ENCODE data around the gene UMODL1. TPM values are rescaled to one million over a fixed set of nuclear protein-coding genes. Genes with fewer than 3 reads are reported as not detected.

Gene UMODL1
- total RNA-seq, 1 experiment from 2014 or later, result 0.20 TPM

DNA sequence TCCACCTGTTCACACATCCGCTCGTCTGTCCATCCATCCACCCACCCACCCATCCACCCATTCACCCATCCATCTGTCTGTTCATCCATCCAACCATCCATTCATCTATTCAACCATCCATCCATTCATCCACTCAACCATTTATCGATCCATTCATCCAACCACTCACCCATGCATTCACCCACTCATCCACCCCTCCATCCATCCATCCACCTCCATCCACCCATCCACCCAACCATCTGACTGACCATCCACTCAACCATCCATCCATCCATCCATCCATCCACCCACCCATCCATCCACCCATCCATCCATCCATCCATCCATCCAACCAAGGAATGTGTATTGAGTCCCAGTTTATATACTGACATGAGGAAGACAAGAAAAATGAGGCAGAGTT lies 73.1 kb downstream of the UMODL1 start:
- Histone ChIP-seq H3K27me3 (replicated peaks; ENCODE audit: control insufficient read depth, insufficient read depth, low read length) (no peaks in the 10 kb centered on the region), H3K4me1 (no peaks in the 10 kb centered on the region; the same call in 1 of the 2 replicates), H3K36me3 (ENCODE audit: control insufficient read depth, insufficient read depth, low read length) (no peaks in the 10 kb centered on the region), H3K4me3 (ENCODE audit: low read depth, low read length) (no peak overlapping the region), H3K9me3 (no peaks in the 10 kb centered on the region)
- no TSS peak for BruUV-seq (replicated peaks)
- Mint-ChIP-seq H3K36me3 (ENCODE audit: insufficient read depth, unreplicated experiment) (no peaks in the 10 kb centered on the region), H3K27ac (ENCODE audit: unreplicated experiment) (no peak overlapping the region), H3K9me3 (ENCODE audit: unreplicated experiment) (no peaks in the 10 kb centered on the region), H3K27me3 (ENCODE audit: insufficient read depth, unreplicated experiment) (no peaks in the 10 kb centered on the region), H3K4me1 (ENCODE audit: low read depth, unreplicated experiment) (peaks cover 10% of the 10 kb centered on the region), H3K4me3 (ENCODE audit: unreplicated experiment) (no peak overlapping the region)
- intact Hi-C loops (cut with micrococcal nuclease; ENCODE audit: unreplicated experiment), result no loop called here
- TF ChIP-seq, protein P1, sequence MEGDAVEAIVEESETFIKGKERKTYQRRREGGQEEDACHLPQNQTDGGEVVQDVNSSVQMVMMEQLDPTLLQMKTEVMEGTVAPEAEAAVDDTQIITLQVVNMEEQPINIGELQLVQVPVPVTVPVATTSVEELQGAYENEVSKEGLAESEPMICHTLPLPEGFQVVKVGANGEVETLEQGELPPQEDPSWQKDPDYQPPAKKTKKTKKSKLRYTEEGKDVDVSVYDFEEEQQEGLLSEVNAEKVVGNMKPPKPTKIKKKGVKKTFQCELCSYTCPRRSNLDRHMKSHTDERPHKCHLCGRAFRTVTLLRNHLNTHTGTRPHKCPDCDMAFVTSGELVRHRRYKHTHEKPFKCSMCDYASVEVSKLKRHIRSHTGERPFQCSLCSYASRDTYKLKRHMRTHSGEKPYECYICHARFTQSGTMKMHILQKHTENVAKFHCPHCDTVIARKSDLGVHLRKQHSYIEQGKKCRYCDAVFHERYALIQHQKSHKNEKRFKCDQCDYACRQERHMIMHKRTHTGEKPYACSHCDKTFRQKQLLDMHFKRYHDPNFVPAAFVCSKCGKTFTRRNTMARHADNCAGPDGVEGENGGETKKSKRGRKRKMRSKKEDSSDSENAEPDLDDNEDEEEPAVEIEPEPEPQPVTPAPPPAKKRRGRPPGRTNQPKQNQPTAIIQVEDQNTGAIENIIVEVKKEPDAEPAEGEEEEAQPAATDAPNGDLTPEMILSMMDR (IDR thresholded peaks at IDR 0.05; ENCODE audit: insufficient read depth in 1 of 2, low read depth in 1 of 2, low read length in 1 of 2, severe bottlenecking in 1 of 2, unreplicated experiment in 1 of 2), result no peak
- CTCF ChIA-PET, result interaction anchor here (1.4 kb wide), 1 partner anchor 21 kb away, joined by 5 read pairs; no protein-coding TSS in a partner anchor
- DNase-seq, result no peak
- POLR2A ChIA-PET, result no interaction called here

DNA sequence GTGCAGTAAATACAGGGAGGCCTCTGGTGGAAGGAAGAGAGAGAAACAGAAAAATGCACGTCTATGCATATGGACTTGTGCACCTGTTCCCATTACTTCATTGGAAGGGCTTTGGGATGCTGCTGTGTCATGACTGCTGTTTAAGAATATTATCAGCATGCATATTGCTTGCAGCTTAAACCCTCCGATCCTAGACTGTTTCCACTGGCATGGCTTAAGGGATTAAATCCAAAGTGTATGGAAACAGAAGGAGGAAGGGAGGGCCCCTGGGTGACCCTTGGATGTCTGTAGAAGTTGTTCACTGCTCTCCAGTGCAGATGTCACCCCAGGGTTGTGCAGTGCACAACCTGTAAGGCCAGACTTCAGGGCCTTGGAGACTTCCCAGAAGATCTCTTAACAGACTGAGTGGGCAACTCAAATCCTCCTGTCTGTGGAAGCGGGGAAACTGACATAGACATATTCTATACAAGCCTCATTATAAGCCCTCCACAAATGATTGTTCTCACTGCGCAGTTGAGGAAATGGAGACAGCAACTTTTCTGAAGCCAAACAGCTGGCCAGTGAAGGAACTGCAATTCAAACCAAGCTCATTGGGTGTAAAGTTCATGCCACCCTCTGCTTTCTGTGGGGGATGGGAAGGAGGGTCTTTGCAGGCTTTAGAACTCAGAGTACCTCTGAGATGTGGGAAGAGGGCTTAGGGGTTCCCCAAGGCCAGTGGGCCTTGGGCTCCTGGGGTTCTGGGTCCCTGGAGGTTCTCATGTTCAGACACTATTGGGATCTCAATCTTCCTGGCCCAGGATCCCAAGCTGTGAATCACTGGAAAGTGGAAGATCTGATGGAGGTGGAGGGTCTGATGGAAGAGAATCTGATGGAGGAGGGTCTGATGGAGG lies 73.8 kb downstream of the UMODL1 start:
- no peak overlapping the region for H3K4me3 Mint-ChIP-seq (ENCODE audit: unreplicated experiment)
- H3K36me3 ChIP-seq (ENCODE audit: control insufficient read depth, insufficient read depth, low read length), result no peaks in the 10 kb centered on the region
- DNase-seq, result peak in 1 of 2 experiments; percentile 6
- TF ChIP-seq, protein P1 (IDR thresholded peaks at IDR 0.05; ENCODE audit: insufficient read depth in 1 of 2, low read depth in 1 of 2, low read length in 1 of 2, severe bottlenecking in 1 of 2, unreplicated experiment in 1 of 2), result no peak
- H3K27me3 Mint-ChIP-seq (ENCODE audit: insufficient read depth, unreplicated experiment), result no peaks in the 10 kb centered on the region
- no peak overlapping the region for H3K4me3 ChIP-seq (ENCODE audit: low read depth, low read length)
- no peaks in the 10 kb centered on the region; the same call in 1 of the 2 replicates for H3K4me1 ChIP-seq
- no peaks in the 10 kb centered on the region for H3K27me3 ChIP-seq (replicated peaks; ENCODE audit: control insufficient read depth, insufficient read depth, low read length)
- CTCF ChIA-PET, result interaction anchor here (0.6 to 1.6 kb wide), 16 partner anchors 19 to 266 kb away, joined by 3 to 9 read pairs (median 3); partner anchors contain the start of genes ABCG1 and TFF3
- BruUV-seq (replicated peaks), result no TSS peak
- H3K36me3 Mint-ChIP-seq (ENCODE audit: insufficient read depth, unreplicated experiment), result no peaks in the 10 kb centered on the region
- no peaks in the 10 kb centered on the region for H3K9me3 ChIP-seq
- POLR2A ChIA-PET, result no interaction called here
- H3K9me3 Mint-ChIP-seq (ENCODE audit: unreplicated experiment), result no peaks in the 10 kb centered on the region
- peaks cover 10% of the 10 kb centered on the region for H3K4me1 Mint-ChIP-seq (ENCODE audit: low read depth, unreplicated experiment)
- no peak overlapping the region for H3K27ac Mint-ChIP-seq (ENCODE audit: unreplicated experiment)
- intact Hi-C loops (cut with micrococcal nuclease; ENCODE audit: unreplicated experiment), result loop anchor here (1.0 kb wide), 4 partner anchors 113 to 392 kb away; no protein-coding TSS in a partner anchor

DNA sequence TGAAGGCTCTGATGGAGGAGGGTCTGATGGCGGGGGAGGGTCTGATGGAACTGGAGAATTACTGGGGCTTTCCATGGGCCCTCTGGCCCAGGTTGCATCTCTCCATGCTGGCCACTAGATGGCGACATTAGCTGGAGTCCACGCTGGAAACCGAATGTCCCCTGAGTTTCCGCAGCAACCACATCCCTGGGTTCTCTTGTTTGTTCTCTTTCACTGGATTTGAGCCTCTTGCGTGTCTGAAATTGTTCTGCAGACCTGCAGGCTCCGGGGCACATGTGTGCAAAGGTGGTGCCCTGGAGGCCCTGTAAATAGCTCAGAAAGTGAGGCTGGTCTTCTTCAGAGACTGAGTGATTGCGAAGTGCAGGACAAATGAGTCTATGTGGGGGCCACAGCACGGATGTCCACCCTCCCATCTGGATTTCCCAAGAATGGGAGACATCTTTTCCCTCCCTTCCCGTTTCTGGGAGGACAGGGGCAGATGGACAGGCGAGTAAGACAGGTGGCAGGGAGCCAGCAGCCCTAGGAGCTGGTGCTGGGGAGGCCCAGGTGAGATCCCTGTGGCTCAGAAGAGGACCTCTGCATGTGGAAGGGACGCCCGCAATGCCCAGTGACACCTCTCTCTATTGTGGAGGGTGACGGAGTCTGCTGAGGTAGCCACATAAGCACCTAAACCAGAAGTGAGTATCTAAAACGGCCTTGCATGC lies 74.6 kb downstream of the UMODL1 start:
- ChIA-PET POLR2A (no interaction called here), CTCF (interaction anchor here (0.6 to 1.6 kb wide), 13 partner anchors 20 to 266 kb away, joined by 3 to 9 read pairs (median 3); partner anchors contain the start of gene ABCG1)
- no peaks in the 10 kb centered on the region for H3K9me3 ChIP-seq
- no peak overlapping the region for H3K4me3 ChIP-seq (ENCODE audit: low read depth, low read length)
- Mint-ChIP-seq H3K4me1 (ENCODE audit: low read depth, unreplicated experiment) (peaks cover 10% of the 10 kb centered on the region), H3K4me3 (ENCODE audit: unreplicated experiment) (no peak overlapping the region), H3K9me3 (ENCODE audit: unreplicated experiment) (no peaks in the 10 kb centered on the region), H3K36me3 (ENCODE audit: insufficient read depth, unreplicated experiment) (no peaks in the 10 kb centered on the region), H3K27ac (ENCODE audit: unreplicated experiment) (no peak overlapping the region), H3K27me3 (ENCODE audit: insufficient read depth, unreplicated experiment) (no peaks in the 10 kb centered on the region)
- TF ChIP-seq, protein P1 (IDR thresholded peaks at IDR 0.05; ENCODE audit: insufficient read depth in 1 of 2, low read depth in 1 of 2, low read length in 1 of 2, severe bottlenecking in 1 of 2, unreplicated experiment in 1 of 2), result peak; percentile 83 to 90
- no peaks in the 10 kb centered on the region for H3K27me3 ChIP-seq (replicated peaks; ENCODE audit: control insufficient read depth, insufficient read depth, low read length)
- H3K4me1 ChIP-seq, result no peaks in the 10 kb centered on the region; the same call in 1 of the 2 replicates
- BruUV-seq (replicated peaks), result no TSS peak
- intact Hi-C loops (cut with micrococcal nuclease; ENCODE audit: unreplicated experiment), result loop anchor here (1.0 kb wide), 4 partner anchors 113 to 392 kb away; no protein-coding TSS in a partner anchor
- H3K36me3 ChIP-seq (ENCODE audit: control insufficient read depth, insufficient read depth, low read length), result no peaks in the 10 kb centered on the region
- peak; percentile 57 to 70 for DNase-seq
